Gastroesophageal sphincter (tissue), 4 donors: ENCODE results near the gene PCDHGA12. TPM values are rescaled to one million over a fixed set of nuclear protein-coding genes. Genes with fewer than 3 reads are reported as not detected.

Experiments used
- ATAC-seq: fragments of 150-250 bp; one replicate; pipeline ENCODE4 v1.9.1; 2016; ENCODE audit warnings: mild to moderate bottlenecking, moderate library complexity
- H3K27ac ChIP-seq, 4 donors: fragments of 200-600 bp; sonication (generic) in 3 of 4; 1 replicate in 3 of 4; 2 replicates in 1 of 4; pipeline ENCODE4 v1.5.1; 2016 to 2019
- H3K27me3 ChIP-seq: fragments of 200-600 bp; sonication (generic); one replicate; pipeline ENCODE4 v1.5.1; 2019
- H3K36me3 ChIP-seq, 2 donors: fragments of 200-600 bp; sonication (generic); one replicate each; pipeline ENCODE4 v1.5.1; 2019; ENCODE audit warnings: control low read depth in 1 of 2
- H3K4me1 ChIP-seq, 3 donors: fragments of 200-600 bp; sonication (generic); 1 replicate in 2 of 3; 2 replicates in 1 of 3; pipeline ENCODE4 v1.5.1; 2016 to 2019; ENCODE audit warnings: control low read depth in 2 of 3
- H3K4me3 ChIP-seq, 2 donors: fragments of 200-600 bp; sonication (generic); one replicate each; pipeline ENCODE4 v1.5.1; 2019; ENCODE audit warnings: mild to moderate bottlenecking in 1 of 2, moderate library complexity in 1 of 2
- H3K9me3 ChIP-seq, 3 donors: fragments of 200-600 bp; sonication (generic); one replicate each; pipeline ENCODE4 v1.5.1; 2017 to 2019; ENCODE audit warnings: control low read depth in 2 of 3
- EP300 ChIP-seq: sonication (generic); formaldehyde crosslinking; IDR thresholded peaks from one replicate; pipeline ENCODE4 v1.6.1; 2017; ENCODE audit warnings: antibody characterized with exemption, mild to moderate bottlenecking
- POLR2A ChIP-seq, 2 donors: fragments of 450-650 bp; IDR thresholded peaks; one replicate each; pipeline ENCODE4 v1.6.1; 2017; ENCODE audit warnings: antibody characterized with exemption in 2 of 2, mild to moderate bottlenecking in 2 of 2, moderate library complexity in 1 of 2
- POLR2AphosphoS5 ChIP-seq: sonication (generic); formaldehyde crosslinking; IDR thresholded peaks from one replicate; pipeline ENCODE4 v1.6.1; 2017; ENCODE audit warnings: antibody characterized with exemption
- WGBS, 2 donors: methylation state at CpG; one replicate each; pipeline ENCODE4 v1.1.5; 2018; ENCODE audit warnings: low coverage in 1 of 2; 5-methylcytosine and 5-hydroxymethylcytosine counted together
- total RNA-seq, 4 donors: library from RNA; depleted of rRNA; stranded (reverse); fragments of >200 nt; gene quantifications; one replicate each; pipeline ENCODE4 v1.1.0, GENCODE V29; 2016
- TF ChIP-seq, protein P1 (sequence below), 4 experiments: fragments of 200-600 bp in 2 of 4; fragments of 450-650 bp in 2 of 4; sonication (generic) in 1 of 4; IDR thresholded peaks; one replicate each; pipeline ENCODE4 v1.5.1; 2017 to 2019; ENCODE audit warnings: antibody characterized with exemption in 4 of 4, mild to moderate bottlenecking in 2 of 4, moderate library complexity in 2 of 4

PCDHGA12 gene
- total RNA-seq, 4 donors from 2014 or later: 5.3 to 15.4 (median 9.8) TPM

DNA sequence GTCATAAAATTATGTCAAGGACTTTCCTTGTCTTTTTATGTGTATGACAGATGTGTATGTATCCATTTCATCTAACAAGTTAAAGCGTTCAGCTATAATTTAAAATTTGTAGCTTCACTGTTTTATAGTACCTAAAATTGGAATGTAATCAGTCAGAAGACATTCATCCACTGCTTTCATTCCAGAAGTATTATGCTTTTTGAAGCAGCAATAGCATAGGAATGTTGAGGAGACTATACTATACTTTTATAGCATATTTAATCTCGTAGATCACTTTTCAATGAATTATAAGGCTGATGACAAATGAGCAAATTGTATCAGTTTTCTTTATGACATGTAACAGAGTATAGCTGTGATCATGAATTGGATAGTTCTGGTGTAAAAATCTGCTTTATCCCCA, 6.9 kb downstream of the PCDHGA12 start:
- TF ChIP-seq, protein P1, sequence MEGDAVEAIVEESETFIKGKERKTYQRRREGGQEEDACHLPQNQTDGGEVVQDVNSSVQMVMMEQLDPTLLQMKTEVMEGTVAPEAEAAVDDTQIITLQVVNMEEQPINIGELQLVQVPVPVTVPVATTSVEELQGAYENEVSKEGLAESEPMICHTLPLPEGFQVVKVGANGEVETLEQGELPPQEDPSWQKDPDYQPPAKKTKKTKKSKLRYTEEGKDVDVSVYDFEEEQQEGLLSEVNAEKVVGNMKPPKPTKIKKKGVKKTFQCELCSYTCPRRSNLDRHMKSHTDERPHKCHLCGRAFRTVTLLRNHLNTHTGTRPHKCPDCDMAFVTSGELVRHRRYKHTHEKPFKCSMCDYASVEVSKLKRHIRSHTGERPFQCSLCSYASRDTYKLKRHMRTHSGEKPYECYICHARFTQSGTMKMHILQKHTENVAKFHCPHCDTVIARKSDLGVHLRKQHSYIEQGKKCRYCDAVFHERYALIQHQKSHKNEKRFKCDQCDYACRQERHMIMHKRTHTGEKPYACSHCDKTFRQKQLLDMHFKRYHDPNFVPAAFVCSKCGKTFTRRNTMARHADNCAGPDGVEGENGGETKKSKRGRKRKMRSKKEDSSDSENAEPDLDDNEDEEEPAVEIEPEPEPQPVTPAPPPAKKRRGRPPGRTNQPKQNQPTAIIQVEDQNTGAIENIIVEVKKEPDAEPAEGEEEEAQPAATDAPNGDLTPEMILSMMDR (IDR thresholded peaks at IDR 0.05): no peak
- TF ChIP-seq POLR2AphosphoS5 (no peak), POLR2A (IDR thresholded peaks at IDR 0.05) (no peak), EP300 (no peak)
- no peak for ATAC-seq
- H3K27me3 ChIP-seq: no peaks in the 10 kb centered on the region
- H3K27ac ChIP-seq: no peak overlapping the region
- no peaks in the 10 kb centered on the region for H3K4me1 ChIP-seq
- peaks cover 0 to 98% (median 2%) of the 10 kb centered on the region in 3 donors for H3K9me3 ChIP-seq
- no peak overlapping the region for H3K4me3 ChIP-seq
- H3K36me3 ChIP-seq: peaks cover 0 to 19% of the 10 kb centered on the region in 2 donors
- WGBS, 2 donors: 72 to 91% methylated on average over 2 of the region's 2 CpGs

DNA sequence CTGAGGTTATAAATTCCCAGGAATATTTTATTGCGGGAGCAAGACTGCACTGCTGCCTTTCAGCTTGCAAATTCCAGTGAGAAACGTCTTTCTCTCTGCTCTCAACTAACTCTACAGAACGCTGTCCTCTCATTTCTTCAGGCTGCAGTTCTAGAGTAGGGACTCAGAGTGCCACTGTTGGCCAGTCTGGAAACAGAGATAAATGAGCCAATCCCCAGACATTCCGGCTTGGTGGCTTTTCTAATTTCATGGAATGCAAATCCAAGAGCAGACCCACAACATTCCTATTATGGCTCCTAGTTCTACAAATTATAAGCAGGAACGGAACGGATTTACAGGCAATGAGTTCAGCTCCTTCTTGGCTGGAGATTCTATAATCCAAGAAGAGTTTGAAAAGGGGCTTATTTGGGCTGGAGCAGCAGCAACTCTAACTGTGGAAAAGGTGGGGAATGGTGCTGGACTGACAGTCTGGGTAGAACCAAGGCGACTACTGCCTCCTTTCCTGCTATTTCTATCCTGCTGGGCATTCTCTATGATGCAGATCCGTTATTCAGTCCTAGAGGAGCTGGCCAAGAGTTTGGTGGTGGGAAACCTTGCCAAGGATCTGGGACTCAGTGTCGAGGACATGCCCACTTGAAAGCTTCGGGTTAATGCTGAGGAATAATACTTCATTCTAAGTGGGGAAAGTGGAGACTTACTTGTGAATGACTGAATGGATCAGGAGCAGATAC, 9.3 kb downstream of the PCDHGA12 start:
- H3K36me3 ChIP-seq: peaks cover 0 to 19% of the 10 kb centered on the region in 2 donors
- peaks cover 0 to 92% (median 2%) of the 10 kb centered on the region in 3 donors for H3K9me3 ChIP-seq
- TF ChIP-seq, protein P1 (IDR thresholded peaks at IDR 0.05): no peak
- TF ChIP-seq POLR2A (IDR thresholded peaks at IDR 0.05): no peak
- no peak for TF ChIP-seq EP300
- no peak for TF ChIP-seq POLR2AphosphoS5
- WGBS, 2 donors: 63 to 75% methylated on average over 7 of the region's 10 CpGs
- H3K27me3 ChIP-seq: no peaks in the 10 kb centered on the region
- no peak for ATAC-seq
- no peak overlapping the region for H3K4me3 ChIP-seq
- H3K27ac ChIP-seq: no peak overlapping the region
- H3K4me1 ChIP-seq: no peaks in the 10 kb centered on the region

DNA sequence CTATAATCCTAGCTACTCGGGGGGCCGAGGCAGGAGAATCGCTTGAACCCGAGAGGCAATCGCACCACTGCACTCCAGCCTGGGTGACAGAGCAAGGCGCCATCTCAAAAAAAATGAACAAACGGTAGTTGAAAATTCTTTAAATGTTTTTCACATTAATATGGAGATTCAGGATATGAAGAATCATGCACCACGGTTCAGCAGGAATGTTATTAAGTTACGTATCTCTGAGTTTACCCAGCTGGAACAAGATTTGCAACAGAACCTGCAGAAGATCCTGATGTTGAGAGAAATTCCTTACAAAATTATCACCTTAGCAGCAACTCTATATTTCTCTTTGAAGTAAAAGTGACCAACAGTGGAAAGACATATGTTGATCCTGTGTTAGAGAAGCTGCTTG, 10.0 kb downstream of the PCDHGA12 start:
- no peak for ATAC-seq
- TF ChIP-seq POLR2AphosphoS5: no peak
- TF ChIP-seq EP300: no peak
- no peak for TF ChIP-seq POLR2A (IDR thresholded peaks at IDR 0.05)
- TF ChIP-seq, protein P1 (IDR thresholded peaks at IDR 0.05): no peak
- Histone ChIP-seq H3K4me3 (no peak overlapping the region), H3K4me1 (no peaks in the 10 kb centered on the region), H3K27ac (no peak overlapping the region), H3K36me3 (peaks cover 0 to 19% of the 10 kb centered on the region in 2 donors), H3K27me3 (no peaks in the 10 kb centered on the region), H3K9me3 (peaks cover 0 to 92% (median 2%) of the 10 kb centered on the region in 3 donors)
- 94 to 95% methylated on average over 8 to 9 of the region's 9 CpGs for WGBS, 2 donors

DNA sequence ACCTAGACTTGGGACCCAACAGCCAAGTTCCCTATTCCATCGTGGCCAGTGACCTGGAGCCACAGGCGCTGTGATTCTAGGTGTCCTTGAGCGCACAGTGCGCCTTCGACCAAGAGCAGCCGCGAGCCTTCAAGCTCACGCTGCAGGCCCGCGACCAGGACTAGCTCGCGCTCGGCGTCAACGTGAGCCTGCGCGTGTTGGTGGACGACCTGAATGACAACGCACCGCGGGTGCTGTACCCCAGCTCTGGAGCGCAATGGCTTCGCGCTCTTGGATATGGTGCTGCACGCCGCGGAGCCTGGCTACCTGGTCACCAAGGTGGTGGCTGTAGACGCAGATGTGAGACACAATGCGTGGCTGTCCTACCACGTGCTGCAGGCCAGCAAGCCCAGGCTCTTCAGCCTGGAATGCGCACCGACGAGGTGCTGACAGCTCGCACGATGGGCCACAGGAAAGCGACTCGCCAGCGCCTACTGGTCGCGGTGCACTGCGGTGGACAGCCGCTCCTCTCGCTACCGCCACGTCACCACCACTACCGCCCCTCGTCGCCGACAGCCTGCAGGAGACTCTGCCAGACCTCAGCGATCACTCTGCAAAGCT, 11.4 kb downstream of the PCDHGA12 start:
- WGBS, 2 donors: 43 to 47% methylated on average over 9 to 19 of the region's 50 CpGs
- Histone ChIP-seq H3K36me3 (peaks cover 0 to 19% of the 10 kb centered on the region in 2 donors), H3K27ac (no peak overlapping the region), H3K4me1 (no peaks in the 10 kb centered on the region), H3K4me3 (no peak overlapping the region), H3K27me3 (no peaks in the 10 kb centered on the region), H3K9me3 (peaks cover 0 to 90% (median 0%) of the 10 kb centered on the region in 3 donors)
- TF ChIP-seq EP300 (no peak), POLR2A (IDR thresholded peaks at IDR 0.05) (no peak), POLR2AphosphoS5 (no peak)
- TF ChIP-seq, protein P1 (IDR thresholded peaks at IDR 0.05): no peak
- ATAC-seq: no peak

DNA sequence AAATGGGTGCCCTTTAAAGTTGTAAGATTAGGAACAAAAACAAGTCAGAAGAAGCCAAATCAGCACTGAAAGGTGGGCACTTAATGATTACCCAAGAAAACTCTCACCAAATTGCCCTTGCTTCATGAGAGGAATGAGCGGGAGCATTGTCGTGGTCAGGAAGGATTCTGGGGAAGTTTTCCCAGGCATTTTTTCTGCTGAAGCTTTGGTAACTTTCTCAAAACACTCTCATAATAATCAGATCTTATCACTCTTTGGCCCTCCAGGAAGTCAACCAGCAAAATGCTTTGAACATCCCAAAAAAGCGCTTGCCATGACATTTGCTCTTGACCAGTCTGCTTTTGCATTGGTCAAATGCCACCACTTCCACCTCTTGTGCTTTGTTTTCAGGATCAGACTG, 35.0 kb downstream of the PCDHGA12 start:
- no peaks in the 10 kb centered on the region for H3K4me1 ChIP-seq
- H3K27me3 ChIP-seq: no peaks in the 10 kb centered on the region
- 91 to 100% methylated on average over 3 of the region's 3 CpGs for WGBS, 2 donors
- no peaks in the 10 kb centered on the region for H3K9me3 ChIP-seq
- no peak for TF ChIP-seq POLR2AphosphoS5
- no peak for TF ChIP-seq POLR2A (IDR thresholded peaks at IDR 0.05)
- TF ChIP-seq EP300: no peak
- TF ChIP-seq, protein P1 (IDR thresholded peaks at IDR 0.05): no peak
- no peak for ATAC-seq
- H3K36me3 ChIP-seq: peaks cover 0 to 7% of the 10 kb centered on the region in 2 donors
- H3K27ac ChIP-seq: no peak overlapping the region
- H3K4me3 ChIP-seq: no peak overlapping the region
